Adrenal gland (tissue), 19 donors: ENCODE measurements around the gene HAUS1. TPM values are rescaled to one million over a fixed set of nuclear protein-coding genes. Genes with fewer than 3 reads are reported as not detected.

Experiments used
- DNase-seq, 7 donors: peaks; one replicate each; pipeline ENCODE4 v3.0.0-alpha.2; 2019 to 2020
- H3K27ac ChIP-seq, 5 donors: fragments of 200-600 bp; sonication (generic) in 4 of 5; 1 replicate in 3 of 5; 2 replicates in 2 of 5; pipeline versions ENCODE4 v1.5.1 to v1.8.0; 2016 to 2020; ENCODE audit warnings: mild to moderate bottlenecking in 1 of 5
- H3K27me3 ChIP-seq: fragments of 200-600 bp; 2 replicates; pipeline ENCODE4 v1.8.0; 2021
- H3K36me3 ChIP-seq, 2 donors: fragments of 200-600 bp; replicated peaks in 1 of 2; 1 replicate in 1 of 2; 2 replicates in 1 of 2; pipeline versions ENCODE4 v1.5.1 to v1.8.0; 2018 to 2022
- H3K4me1 ChIP-seq, 2 donors: fragments of 200-600 bp; replicated peaks in 1 of 2; 1 replicate in 1 of 2; 2 replicates in 1 of 2; pipeline versions ENCODE4 v1.5.1 to v1.8.0; 2018 to 2021
- H3K4me3 ChIP-seq, 4 donors: fragments of 200-600 bp; sonication (generic) in 3 of 4; one replicate each; pipeline ENCODE4 v1.5.1; 2016 to 2018
- H3K9me3 ChIP-seq, 3 donors: fragments of 200-600 bp; sonication (generic) in 1 of 3; replicated peaks in 1 of 3; 1 replicate in 2 of 3; 2 replicates in 1 of 3; pipeline versions ENCODE4 v1.5.1 to v1.8.0; 2016 to 2021
- CTCF ChIP-seq, 6 experiments: fragments of 450-650 bp in 4 of 6; fragments of 200-600 bp in 2 of 6; sonication (generic) in 1 of 6; IDR thresholded peaks; 1 replicate in 5 of 6; 2 replicates in 1 of 6; pipeline versions ENCODE4 v1.5.1 to v1.8.0; 2016 to 2021; ENCODE audit warnings: antibody characterized with exemption in 6 of 6, mild to moderate bottlenecking in 2 of 6, moderate library complexity in 1 of 6
- POLR2A ChIP-seq, 2 donors: fragments of 450-650 bp; IDR thresholded peaks; one replicate each; pipeline ENCODE4 v1.6.1; 2017; ENCODE audit warnings: antibody characterized with exemption in 2 of 2, mild to moderate bottlenecking in 2 of 2, moderate library complexity in 1 of 2
- WGBS, 4 donors: extraction: QIAGEN DNeasy Blood & Tissue Kit in 2 of 4; methylation state at CpG; one replicate each; pipeline versions ENCODE4 v1.1.5 to v1.1.7; 2013 to 2017; 5-methylcytosine and 5-hydroxymethylcytosine counted together
- intact Hi-C, 2 donors: fragments of 100-400 bp; cut with DNase I; formaldehyde crosslinking; loops; one replicate each; pipeline versions ENCODE4 v1.14.1 to v1.15.0; 2022 to 2023
- long read RNA-seq, 10 donors: library from polyadenylated mRNA in 3 of 10; unstranded in 2 of 10; stranded (forward) in 1 of 10; transcript quantifications; one replicate each; pipeline ENCODE4 v2.0.0 and lab custom pipeline, GENCODE V29; 2021 to 2026
- polyA plus RNA-seq, 3 donors: library from polyadenylated mRNA; stranded (reverse); fragments of 200-250 nt in 2 of 3; fragments of 350-450 nt in 1 of 3; fragmentation: Illumina TruSeq in 1 of 3; extraction: RNeasy Lipid Tissue Mini Kit (QIAGEN cat#74804) in 1 of 3; gene quantifications; one replicate each; pipeline ENCODE4 v1.2.3, GENCODE V29; 2013 to 2014
- total RNA-seq, 9 donors: library from RNA; depleted of rRNA in 4 of 9; stranded (reverse); fragments of >200 nt in 4 of 9; fragments of 120-200 nt in 1 of 9; fragmentation: NEBNext Ultra II Directional in 1 of 9; extraction: Animal tissue kit (Norgen Biotek cat#: 25700) in 1 of 9; gene quantifications; one replicate each; pipeline versions ENCODE4 v1.1.0 to v1.2.4, GENCODE V29; 2013 to 2023
- donor health status: healthy with polysubstance abuse.
- donor health status: Bipolar disorder and iron deficiency.
- donor health status: DM: yes; HTN: yes; CAD: no.
- donor health status: DM: no; HTN: no; CAD: no.
- donor health status: DM: no; HTN: no; CAD: no.
- donor health status: DM: yes; HTN: yes; CAD: no.

The HAUS1 gene
- total RNA-seq (10 to 100 TPM; 12.2 to 42.9 (median 14.9) TPM), polyA plus RNA-seq (10 to 100 TPM; 14.9 to 19.7 (median 19.6) TPM)
- long read RNA-seq, donor 1, transcript HAUS1-201 (9 exons, 1,125 nt): major isoform, 9 of 10 reads
- long read RNA-seq, donor 1, partial matches to known transcripts: 0 of 10 reads
- long read RNA-seq, donor 1, other reads (novel, unspliced or antisense): 0 of 10 reads
- long read RNA-seq, donor 2, transcript HAUS1-201 (9 exons, 1,125 nt): major isoform, 5 of 5 reads
- long read RNA-seq, donor 2, partial matches to known transcripts: 0 of 5 reads
- long read RNA-seq, donor 2, other reads (novel, unspliced or antisense): 0 of 5 reads
- long read RNA-seq, donor 3, transcript HAUS1-201 (9 exons, 1,125 nt): major isoform, 5 of 6 reads
- long read RNA-seq, donor 3, partial matches to known transcripts: 0 of 6 reads
- long read RNA-seq, donor 3, other reads (novel, unspliced or antisense): 0 of 6 reads
- long read RNA-seq, donor 4, transcript HAUS1-201 (9 exons, 1,125 nt): major isoform, 14 of 20 reads
- long read RNA-seq, donor 4, partial matches to known transcripts: 4 of 20 reads
- long read RNA-seq, donor 4, other reads (novel, unspliced or antisense): 0 of 20 reads
- long read RNA-seq, donor 5, transcript HAUS1-201 (9 exons, 1,125 nt): major isoform, 16 of 23 reads
- long read RNA-seq, donor 5, partial matches to known transcripts: 1 of 23 reads
- long read RNA-seq, donor 5, other reads (novel, unspliced or antisense): 3 of 23 reads
- long read RNA-seq, donor 6, transcript HAUS1-201 (9 exons, 1,125 nt): major isoform, 12 of 17 reads
- long read RNA-seq, donor 6, partial matches to known transcripts: 4 of 17 reads
- long read RNA-seq, donor 6, other reads (novel, unspliced or antisense): 0 of 17 reads
- long read RNA-seq, donor 7, transcript HAUS1-201 (9 exons, 1,125 nt): major isoform, 5 of 6 reads
- long read RNA-seq, donor 7, partial matches to known transcripts: 0 of 6 reads
- long read RNA-seq, donor 7, other reads (novel, unspliced or antisense): 0 of 6 reads
- long read RNA-seq, donor 8, transcript HAUS1-201 (9 exons, 1,125 nt): major isoform, 13 of 17 reads
- long read RNA-seq, donor 8, partial matches to known transcripts: 0 of 17 reads
- long read RNA-seq, donor 8, other reads (novel, unspliced or antisense): 0 of 17 reads
- long read RNA-seq, donor 9, transcript HAUS1-201 (9 exons, 1,125 nt): major isoform, 5 of 5 reads
- long read RNA-seq, donor 9, partial matches to known transcripts: 0 of 5 reads
- long read RNA-seq, donor 9, other reads (novel, unspliced or antisense): 0 of 5 reads
- long read RNA-seq, donor 10, transcript HAUS1-201 (9 exons, 1,125 nt): major isoform, 8 of 9 reads
- long read RNA-seq, donor 10, partial matches to known transcripts: 0 of 9 reads
- long read RNA-seq, donor 10, other reads (novel, unspliced or antisense): 0 of 9 reads

GRCh38 chr18:46104128-46104911 lies at the start of gene HAUS1:
Gene HAUS1 (plus strand): TSS chr18:46104385. CDS start chr18:46104412, 27 bp downstream.
- H3K27ac ChIP-seq: peak within 1 kb of the TSS in 4 of 5 donors; percentile 66 to 82 (median 76)
- no peak for TF ChIP-seq CTCF (IDR thresholded peaks at IDR 0.05)
- peak in 1 of 2 donors; percentile 65 for TF ChIP-seq POLR2A (IDR thresholded peaks at IDR 0.05)
- intact Hi-C loops: no loop called here

GRCh38 chr18:46054956-46055837 lies 49.0 kb upstream of the HAUS1 start:
- peaks cover 10 to 21% of the 10 kb centered on the region in 2 donors for H3K4me1 ChIP-seq
- H3K4me3 ChIP-seq: no peak overlapping the region
- DNase-seq: no peak
- no peak for TF ChIP-seq CTCF (IDR thresholded peaks at IDR 0.05)
- TF ChIP-seq POLR2A (IDR thresholded peaks at IDR 0.05): no peak
- H3K27me3 ChIP-seq: no peaks in the 10 kb centered on the region
- WGBS, 4 donors: 71 to 90% (median 76%) methylated on average over 6 of the region's 6 CpGs
- intact Hi-C loops: no loop called here
- no peak overlapping the region for H3K27ac ChIP-seq
- no peaks in the 10 kb centered on the region for H3K36me3 ChIP-seq
- H3K9me3 ChIP-seq: no peaks in the 10 kb centered on the region

More at GRCh38 chr18:46104128-46104911, at the start of gene HAUS1:
- no peaks in the 10 kb centered on the region for H3K27me3 ChIP-seq
- DNase-seq: peak; percentile 86 to 96 (median 92)
- H3K4me3 ChIP-seq: peak within 1 kb of the TSS; percentile 57 to 99 (median 94)
- peaks cover 0 to 11% of the 10 kb centered on the region in 2 donors for H3K4me1 ChIP-seq
- 0 to 2% (median 0%) methylated on average over 36 to 57 of the region's 57 CpGs for WGBS, 4 donors
- H3K36me3 ChIP-seq: no peaks in the 10 kb centered on the region
- no peaks in the 10 kb centered on the region for H3K9me3 ChIP-seq

- Histone ChIP-seq H3K36me3 (no peaks in the 10 kb centered on the region), H3K27me3 (no peaks in the 10 kb centered on the region), H3K4me3 (no peak overlapping the region), H3K27ac (no peak overlapping the region), H3K9me3 (no peaks in the 10 kb centered on the region), H3K4me1 (peaks cover 10 to 22% of the 10 kb centered on the region in 2 donors)
- WGBS, 4 donors: 79 to 88% (median 82%) methylated on average over 3 to 4 of the region's 4 CpGs
- TF ChIP-seq POLR2A (IDR thresholded peaks at IDR 0.05) (no peak), CTCF (IDR thresholded peaks at IDR 0.05) (no peak)
- intact Hi-C loops: no loop called here
- DNase-seq: no peak
Measured at GRCh38 chr18:46055838-46056230, 48.4 kb upstream of the HAUS1 start.
